VCaP (cell line): ENCODE measurements around the gene PREP.

Source experiments
- H3K27ac ChIP-seq: fragments of 450-650 bp; 2 replicates; pipeline ENCODE4 v1.5.1; 2017
- CTCF ChIP-seq: fragments of 450-650 bp; conservative IDR thresholded peaks from 2 replicates; pipeline ENCODE4 v1.5.1; 2017; ENCODE audit warnings: mild to moderate bottlenecking, moderate library complexity

The PREP gene

DNA sequence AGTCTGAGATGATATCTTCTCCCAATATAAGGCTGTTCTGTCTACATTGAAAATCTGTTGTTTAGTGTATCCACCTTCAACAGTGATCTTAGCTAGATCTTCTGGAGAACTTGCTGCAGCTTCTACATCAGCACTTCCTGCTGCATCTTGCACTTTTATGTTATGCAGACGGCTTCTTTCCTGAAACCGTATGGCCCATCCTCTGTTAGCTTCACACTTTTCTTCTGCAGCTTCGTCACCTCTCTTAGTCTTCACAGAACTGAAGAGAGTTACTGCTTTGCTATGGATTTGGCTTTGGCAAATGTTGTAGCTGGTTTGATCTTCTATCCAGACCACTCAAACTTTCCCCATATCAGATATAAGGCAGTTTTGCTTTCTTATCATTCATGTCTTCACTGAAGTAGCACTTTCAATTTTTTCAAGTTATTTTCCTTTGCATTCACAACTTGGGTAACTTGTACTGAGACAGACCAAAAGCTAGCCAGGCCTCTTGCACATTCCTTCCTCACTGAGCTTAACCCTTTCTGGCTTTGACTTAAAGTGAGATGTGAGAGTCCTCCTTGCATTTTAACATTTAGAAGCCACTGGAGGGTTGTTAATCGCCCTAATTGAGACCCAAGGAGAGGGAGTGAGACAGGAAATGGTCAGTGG lies 110.1 kb downstream of the PREP start:
- H3K27ac ChIP-seq, result no peak overlapping the region
- no peak for TF ChIP-seq CTCF

DNA sequence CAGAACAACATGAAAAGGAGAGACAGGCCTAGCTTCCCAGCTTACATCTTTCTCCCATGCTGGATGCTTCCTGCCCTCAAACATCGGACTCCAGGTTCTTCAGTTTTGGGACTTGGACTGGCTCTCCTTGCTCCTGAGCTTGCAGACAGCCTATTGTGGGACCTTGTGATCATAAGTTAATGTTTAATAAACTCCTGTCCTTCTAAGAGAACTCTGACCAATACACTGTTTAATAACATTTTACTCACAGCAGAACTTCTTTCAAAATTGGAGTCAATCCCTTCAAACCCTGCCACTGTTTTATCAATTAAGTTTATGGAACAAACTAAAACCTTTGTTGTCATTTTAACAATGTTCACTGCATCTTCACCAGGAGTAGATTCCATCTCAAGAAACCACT lies 111.4 kb downstream of the PREP start:
- no peak overlapping the region for H3K27ac ChIP-seq
- no peak for TF ChIP-seq CTCF

- no peak overlapping the region for H3K27ac ChIP-seq
- no peak for TF ChIP-seq CTCF
Observed at GRCh38 chr6:105282631-105283585, 120.0 kb downstream of the PREP start.

GRCh38 chr6:105280033-105280432 lies 122.8 kb downstream of the PREP start:
- TF ChIP-seq CTCF, result no peak
- no peak overlapping the region for H3K27ac ChIP-seq

- TF ChIP-seq CTCF, result no peak
- no peak overlapping the region for H3K27ac ChIP-seq
Observed at GRCh38 chr6:105279463-105279862, 123.4 kb downstream of the PREP start.

DNA sequence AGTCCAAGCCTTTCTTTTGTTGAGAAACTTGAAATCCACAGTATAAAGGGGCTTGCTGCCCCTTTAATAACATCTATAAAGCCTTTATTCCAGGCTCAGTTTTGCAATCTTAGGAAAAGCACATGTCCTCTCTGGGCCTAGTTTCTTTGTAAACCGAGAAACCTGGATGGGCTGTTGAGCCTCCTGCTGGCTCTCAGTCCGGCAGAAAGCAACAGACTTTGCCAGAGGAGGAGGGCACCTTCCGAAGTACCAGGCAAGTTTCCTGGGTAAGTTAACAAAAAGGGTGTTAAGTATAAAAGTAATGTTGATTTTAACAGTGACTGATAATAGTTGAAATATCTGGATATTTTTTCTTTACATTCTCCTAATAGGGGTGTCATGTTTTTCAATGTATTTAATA lies 124.1 kb downstream of the PREP start:
- no peak for TF ChIP-seq CTCF
- H3K27ac ChIP-seq, result no peak overlapping the region

- no peak overlapping the region for H3K27ac ChIP-seq
- no peak for TF ChIP-seq CTCF
Observed at GRCh38 chr6:105278035-105278434, 124.8 kb downstream of the PREP start.
